Inflammatory macrophage treated with lipopolysaccharide for 1 hour (primary cell): ENCODE results near the gene MARCHF3.
A peak's percentile ranks its signal among the peaks of the same experiment; 100 is the strongest.
"Not testable (repeated sequence)": the region's sequence is repeated elsewhere in the genome, so short reads cannot be mapped to it uniquely, and the experiment has no call there.

Source experiments
- DNase-seq, 2 donors: peaks; one replicate each; pipeline ENCODE4 v3.0.0-alpha.2; 2020 to 2022

The MARCHF3 gene

GRCh38 chr5:126866851-126867636, 163.3 kb downstream of the MARCHF3 start:
- DNase-seq: peak in 1 of 2 donors; percentile 10

- no peak for DNase-seq
Measured at GRCh38 chr5:126865299-126865698, 165.1 kb downstream of the MARCHF3 start.

GRCh38 chr5:126864042-126864688, 166.2 kb downstream of the MARCHF3 start:
- DNase-seq: no peak

GRCh38 chr5:126863402-126863801, 167.0 kb downstream of the MARCHF3 start:
- DNase-seq: no peak

GRCh38 chr5:126858441-126858840, 171.9 kb downstream of the MARCHF3 start:
- DNase-seq: no peak

GRCh38 chr5:126857472-126858410, 172.6 kb downstream of the MARCHF3 start:
- no peak for DNase-seq

- no peak for DNase-seq
Measured at GRCh38 chr5:126855266-126855665, 175.1 kb downstream of the MARCHF3 start.

- no peak for DNase-seq
Measured at GRCh38 chr5:126854526-126855110, 175.7 kb downstream of the MARCHF3 start.

- not testable (repeated sequence) for DNase-seq
Measured at GRCh38 chr5:126853541-126854307, 176.6 kb downstream of the MARCHF3 start.

- no peak for DNase-seq
Measured at GRCh38 chr5:126852841-126853271, 177.5 kb downstream of the MARCHF3 start.

- DNase-seq: peak in 1 of 2 donors; percentile 26
Measured at GRCh38 chr5:126852091-126852571, 178.2 kb downstream of the MARCHF3 start.

GRCh38 chr5:126851501-126852011, 178.8 kb downstream of the MARCHF3 start:
- no peak for DNase-seq

- peak; percentile 15 to 35 for DNase-seq
Measured at GRCh38 chr5:126849101-126849678, 181.2 kb downstream of the MARCHF3 start.

- DNase-seq: no peak
Measured at GRCh38 chr5:126848253-126848652, 182.1 kb downstream of the MARCHF3 start.

GRCh38 chr5:126847826-126848251, 182.5 kb downstream of the MARCHF3 start:
- no peak for DNase-seq

GRCh38 chr5:126847456-126847820, 182.9 kb downstream of the MARCHF3 start:
- DNase-seq: no peak

- peak; percentile 9 to 42 for DNase-seq
Measured at GRCh38 chr5:126846744-126847455, 183.5 kb downstream of the MARCHF3 start.

- peak in 1 of 2 donors; percentile 45 for DNase-seq
Measured at GRCh38 chr5:126846344-126846743, 184.0 kb downstream of the MARCHF3 start.

GRCh38 chr5:126845470-126846070, 184.8 kb downstream of the MARCHF3 start:
- DNase-seq: peak; percentile 57 to 65

- DNase-seq: not testable (repeated sequence)
Measured at GRCh38 chr5:126843375-126843774, 187.0 kb downstream of the MARCHF3 start.
